ENCODE data around the gene SYNDIG1.

- TF ChIP-seq CTCF (IDR thresholded peaks at IDR 0.05) (no peak), POLR2A (IDR thresholded peaks at IDR 0.05) (no peak)
Measured at GRCh38 chr20:24419786-24420185, 49.6 kb upstream of the SYNDIG1 start.

Data from transverse colon (tissue), 3 donors.